Spleen (tissue), 7 donors: ENCODE results near the gene TSPYL1.
"Not testable (repeated sequence)": the region's sequence is repeated elsewhere in the genome, so short reads cannot be mapped to it uniquely, and the experiment has no call there.

Experiments used
- CTCF ChIP-seq, 11 experiments: fragments of 200-600 bp in 7 of 11; fragments of 450-650 bp in 4 of 11; sonication (generic) in 4 of 11; IDR thresholded peaks in 8 of 11; conservative IDR thresholded peaks in 3 of 11; 1 replicate in 7 of 11; 2 replicates in 4 of 11; pipeline versions ENCODE4 v1.4.0 to v1.8.0; 2016 to 2021; ENCODE audit warnings: antibody characterized with exemption in 11 of 11, inconsistent platforms in 4 of 11, mild to moderate bottlenecking in 1 of 11
- POLR2A ChIP-seq, 3 donors: fragments of 450-650 bp; IDR thresholded peaks; one replicate each; pipeline ENCODE4 v1.5.1; 2017; ENCODE audit warnings: antibody characterized with exemption in 3 of 3, mild to moderate bottlenecking in 1 of 3
- donor health status: DM: no; HTN: no; CAD: no; lungs with moderate emphysema.
- donor health status: DM: no; HTN: no; CAD: no.
- donor health status: DM: no; HTN: no; CAD: no.

- TF ChIP-seq CTCF (IDR thresholded peaks at IDR 0.05 in 8 of 11, conservative IDR thresholded peaks at IDR 0.05 in 3 of 11); POLR2A (IDR thresholded peaks at IDR 0.05): not testable (repeated sequence)
Observed at GRCh38 chr6:116325634-116326132, 46.0 kb upstream of the TSPYL1 start.
